Measurements from ENCODE around the gene KCNIP3. TPM values are rescaled to one million over a fixed set of nuclear protein-coding genes. Genes with fewer than 3 reads are reported as not detected.
"Not testable (repeated sequence)": the region's sequence is repeated elsewhere in the genome, so short reads cannot be mapped to it uniquely, and the experiment has no call there.

KCNIP3 gene
- total RNA-seq, 1 donor = not detected

DNA sequence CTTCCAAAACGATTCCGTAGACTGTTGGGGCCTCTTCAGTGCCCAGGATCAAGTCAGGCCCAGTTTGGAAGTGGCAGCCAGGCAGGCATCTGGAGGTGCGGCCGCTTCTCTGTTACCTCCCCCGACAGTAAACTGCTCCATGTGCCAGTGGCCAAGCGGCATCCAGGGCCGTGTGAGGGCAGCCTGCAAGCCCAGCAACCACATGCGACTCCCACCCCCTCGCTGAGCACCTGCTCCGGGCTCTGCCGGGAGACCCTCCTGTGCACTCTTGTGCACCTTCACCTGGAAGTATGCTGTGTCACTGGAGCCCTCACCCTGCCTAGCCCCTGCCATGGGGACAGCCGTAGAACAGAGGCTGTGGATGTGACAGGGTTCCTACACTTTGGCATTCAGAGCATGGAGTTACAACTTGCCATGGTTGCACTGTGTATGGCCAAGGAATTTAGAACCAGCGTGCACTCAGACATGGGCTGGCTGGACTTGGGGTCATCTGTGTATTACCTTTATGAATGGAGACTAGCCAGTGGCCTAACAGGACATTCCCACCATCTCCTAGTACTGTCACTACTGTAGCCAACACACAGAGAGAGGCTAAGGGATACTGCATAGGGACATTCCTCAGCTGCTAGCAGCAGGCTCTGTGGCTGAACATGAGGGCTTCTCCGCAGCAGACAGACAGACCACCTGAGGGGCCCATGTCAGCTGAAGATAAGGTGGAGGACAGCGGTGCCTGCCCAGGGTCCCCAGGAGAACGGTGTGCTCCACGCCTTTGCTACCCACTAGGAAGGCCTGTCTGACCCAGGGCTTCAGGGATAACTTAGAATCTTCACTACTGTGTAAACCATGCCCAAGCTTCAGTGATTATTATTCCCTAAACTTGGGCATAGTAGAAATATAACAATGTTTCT, 80.3 kb downstream of the KCNIP3 start:
- Histone ChIP-seq H3K27me3 (ENCODE audit: insufficient read depth, low read length) (no peaks in the 10 kb centered on the region), H3K4me1 (ENCODE audit: insufficient read depth, low read length) (no peaks in the 10 kb centered on the region), H3K4me3 (ENCODE audit: low read length) (no peak overlapping the region), H3K9me3 (ENCODE audit: low read depth, low read length) (no peaks in the 10 kb centered on the region)

DNA sequence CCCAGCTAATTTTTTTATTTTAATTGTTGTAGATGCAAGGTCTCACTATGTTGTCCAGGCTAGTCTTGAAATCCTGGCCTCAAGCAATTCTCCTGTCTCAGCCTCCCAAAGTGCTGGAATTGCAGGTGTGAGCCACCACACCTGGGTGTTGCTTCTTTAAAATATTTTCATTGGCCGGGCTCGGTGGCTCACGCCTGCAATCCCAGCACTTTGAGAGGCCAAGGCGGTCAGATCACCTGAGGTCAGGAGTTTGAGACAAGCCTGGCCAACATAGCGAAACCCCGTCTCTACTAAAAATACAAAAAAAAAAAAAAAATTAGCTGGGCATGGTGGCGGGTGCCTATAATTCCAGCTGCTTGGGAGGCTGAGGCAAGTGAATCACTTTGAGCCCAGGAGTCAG, 81.1 kb downstream of the KCNIP3 start:
- not testable (repeated sequence) for H3K4me1 ChIP-seq (ENCODE audit: insufficient read depth, low read length); H3K4me3 ChIP-seq (ENCODE audit: low read length); H3K9me3 ChIP-seq (ENCODE audit: low read depth, low read length); H3K27me3 ChIP-seq (ENCODE audit: insufficient read depth, low read length)

DNA sequence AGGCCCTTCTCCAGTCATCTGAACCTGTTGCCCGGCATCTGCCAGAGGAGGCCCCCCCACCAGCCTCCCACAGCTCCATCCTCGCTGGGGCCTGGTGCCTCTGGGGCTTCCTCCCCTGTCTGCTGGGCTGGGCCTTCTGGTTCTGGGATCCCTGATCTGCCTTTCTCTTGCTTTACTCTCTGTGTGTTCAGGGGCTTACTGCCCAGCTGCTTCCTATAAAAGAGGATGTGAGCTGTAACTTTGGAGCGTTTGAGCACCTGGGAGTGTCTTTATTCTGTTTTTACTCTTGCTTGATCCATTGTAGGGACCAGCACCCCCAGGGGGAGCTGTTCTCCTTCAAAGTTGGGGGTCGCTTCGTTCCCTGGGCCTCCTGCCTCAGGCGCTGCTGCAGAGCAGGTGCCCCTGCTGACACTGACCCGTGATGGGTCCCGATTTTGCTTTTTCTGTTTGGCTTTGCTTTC, 82.3 kb downstream of the KCNIP3 start:
- H3K27me3 ChIP-seq (ENCODE audit: insufficient read depth, low read length) = no peaks in the 10 kb centered on the region
- H3K9me3 ChIP-seq (ENCODE audit: low read depth, low read length) = no peaks in the 10 kb centered on the region
- no peaks in the 10 kb centered on the region for H3K4me1 ChIP-seq (ENCODE audit: insufficient read depth, low read length)
- H3K4me3 ChIP-seq (ENCODE audit: low read length) = no peak overlapping the region

DNA sequence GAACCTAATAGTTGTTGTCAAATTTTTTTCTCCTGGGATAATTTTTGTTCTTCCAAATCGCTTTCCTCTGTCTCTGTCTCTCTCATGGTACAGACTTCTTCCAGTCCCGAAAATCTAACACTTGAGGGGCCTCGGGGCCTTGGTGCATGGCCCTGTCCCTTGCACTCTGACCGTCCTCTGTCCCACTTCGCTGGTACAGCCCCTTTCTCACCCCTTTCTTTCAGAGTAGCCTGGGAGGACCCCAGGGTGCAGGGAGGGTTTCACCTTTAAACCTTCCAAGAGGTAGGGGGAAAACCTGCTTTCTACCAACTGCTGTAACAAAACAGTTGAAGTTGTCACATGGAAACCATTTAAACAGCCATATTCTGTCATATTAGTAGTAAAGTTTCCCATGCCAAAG, 83.1 kb downstream of the KCNIP3 start:
- H3K27me3 ChIP-seq (ENCODE audit: insufficient read depth, low read length) = no peaks in the 10 kb centered on the region
- H3K9me3 ChIP-seq (ENCODE audit: low read depth, low read length) = no peaks in the 10 kb centered on the region
- H3K4me3 ChIP-seq (ENCODE audit: low read length) = no peak overlapping the region
- no peaks in the 10 kb centered on the region for H3K4me1 ChIP-seq (ENCODE audit: insufficient read depth, low read length)

DNA sequence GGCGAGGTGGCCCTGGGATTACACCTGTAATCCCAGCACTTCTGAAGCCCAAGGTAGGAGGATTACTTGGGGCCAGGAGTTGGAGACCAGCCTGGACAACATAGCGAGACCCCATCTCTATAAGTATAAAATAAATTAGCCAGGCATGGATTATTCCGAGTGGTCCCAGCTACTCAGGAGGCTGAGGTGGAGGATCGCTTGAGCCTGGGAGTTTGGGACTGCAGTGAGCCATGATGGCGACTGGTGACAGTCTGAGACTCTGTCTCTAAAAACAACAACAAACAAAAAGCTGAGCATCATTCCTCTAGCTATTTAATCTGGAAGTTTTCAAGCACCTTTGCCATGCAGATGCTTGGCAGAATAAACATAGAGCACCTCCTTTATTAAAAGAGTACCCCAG, 83.6 kb downstream of the KCNIP3 start:
- no peaks in the 10 kb centered on the region for H3K4me1 ChIP-seq (ENCODE audit: insufficient read depth, low read length)
- no peak overlapping the region for H3K4me3 ChIP-seq (ENCODE audit: low read length)
- H3K27me3 ChIP-seq (ENCODE audit: insufficient read depth, low read length) = no peaks in the 10 kb centered on the region
- H3K9me3 ChIP-seq (ENCODE audit: low read depth, low read length) = no peaks in the 10 kb centered on the region

DNA sequence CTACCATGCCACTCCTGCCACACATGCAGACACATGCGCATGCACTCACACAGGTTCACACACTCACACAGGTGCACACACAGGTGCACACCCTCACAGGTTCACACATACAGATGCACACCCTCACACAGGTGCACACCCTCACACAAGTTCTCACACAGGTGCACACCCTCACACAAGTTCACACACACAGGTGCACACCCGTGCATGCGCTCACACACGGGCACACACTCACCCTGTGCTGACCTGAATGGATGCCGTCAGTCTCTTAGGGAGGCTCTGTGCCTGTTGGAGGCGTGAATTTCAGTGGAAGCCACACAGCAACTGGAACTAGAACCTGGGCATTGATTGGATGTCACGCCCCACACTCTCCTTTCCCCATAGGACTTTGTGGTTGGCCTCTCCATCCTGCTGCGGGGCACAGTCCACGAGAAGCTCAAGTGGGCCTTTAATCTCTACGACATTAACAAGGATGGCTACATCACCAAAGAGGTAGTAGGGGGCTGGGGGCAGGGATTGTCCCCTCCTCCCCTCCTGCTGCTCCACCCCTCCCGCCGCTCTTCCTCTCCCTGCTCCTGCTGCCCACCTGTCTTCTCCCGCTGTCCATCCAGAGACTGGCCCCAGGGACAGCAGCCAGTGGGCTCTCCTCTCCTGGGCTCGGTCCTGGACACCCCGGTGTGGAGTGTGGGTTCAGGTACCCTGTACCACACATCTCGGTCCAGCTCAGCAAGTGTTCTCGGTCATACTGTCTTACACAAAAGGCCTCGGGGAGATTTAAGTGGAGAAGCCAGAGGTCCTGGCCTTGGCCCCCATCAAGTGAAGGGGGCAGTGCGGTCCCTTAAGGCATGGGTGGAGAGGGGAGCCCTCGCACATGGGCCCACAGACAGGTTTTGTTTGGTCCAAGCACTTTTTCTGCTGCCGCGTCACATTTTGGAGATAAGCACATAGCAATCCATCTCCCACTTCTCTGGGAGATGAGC, 84.4 kb downstream of the KCNIP3 start:
- no peaks in the 10 kb centered on the region for H3K4me1 ChIP-seq (ENCODE audit: insufficient read depth, low read length)
- H3K4me3 ChIP-seq (ENCODE audit: low read length) = no peak overlapping the region
- H3K27me3 ChIP-seq (ENCODE audit: insufficient read depth, low read length) = no peaks in the 10 kb centered on the region

DNA sequence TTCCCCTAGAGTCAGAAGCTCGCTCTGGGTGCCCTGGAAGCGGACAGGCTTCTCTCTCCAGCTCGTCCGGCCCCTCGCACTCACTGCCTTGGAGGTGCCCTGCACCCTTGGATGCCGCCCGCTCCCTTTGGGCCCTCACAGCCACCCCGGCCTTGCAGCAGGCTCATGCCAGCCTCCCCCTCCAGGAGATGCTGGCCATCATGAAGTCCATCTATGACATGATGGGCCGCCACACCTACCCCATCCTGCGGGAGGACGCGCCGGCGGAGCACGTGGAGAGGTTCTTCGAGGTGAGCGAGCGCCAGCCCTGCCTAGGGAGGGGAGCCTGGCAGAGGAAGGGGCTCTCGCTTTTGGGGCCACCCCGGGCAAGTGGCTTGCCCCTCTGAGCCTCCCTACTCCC, 85.0 kb downstream of the KCNIP3 start:
- H3K4me1 ChIP-seq (ENCODE audit: insufficient read depth, low read length) = no peaks in the 10 kb centered on the region
- H3K27me3 ChIP-seq (ENCODE audit: insufficient read depth, low read length) = no peaks in the 10 kb centered on the region
- H3K9me3 ChIP-seq (ENCODE audit: low read depth, low read length) = no peaks in the 10 kb centered on the region
- no peak overlapping the region for H3K4me3 ChIP-seq (ENCODE audit: low read length)

More for the DNA sequence above, 84.4 kb downstream of the KCNIP3 start:
- no peaks in the 10 kb centered on the region for H3K9me3 ChIP-seq (ENCODE audit: low read depth, low read length)

DNA sequence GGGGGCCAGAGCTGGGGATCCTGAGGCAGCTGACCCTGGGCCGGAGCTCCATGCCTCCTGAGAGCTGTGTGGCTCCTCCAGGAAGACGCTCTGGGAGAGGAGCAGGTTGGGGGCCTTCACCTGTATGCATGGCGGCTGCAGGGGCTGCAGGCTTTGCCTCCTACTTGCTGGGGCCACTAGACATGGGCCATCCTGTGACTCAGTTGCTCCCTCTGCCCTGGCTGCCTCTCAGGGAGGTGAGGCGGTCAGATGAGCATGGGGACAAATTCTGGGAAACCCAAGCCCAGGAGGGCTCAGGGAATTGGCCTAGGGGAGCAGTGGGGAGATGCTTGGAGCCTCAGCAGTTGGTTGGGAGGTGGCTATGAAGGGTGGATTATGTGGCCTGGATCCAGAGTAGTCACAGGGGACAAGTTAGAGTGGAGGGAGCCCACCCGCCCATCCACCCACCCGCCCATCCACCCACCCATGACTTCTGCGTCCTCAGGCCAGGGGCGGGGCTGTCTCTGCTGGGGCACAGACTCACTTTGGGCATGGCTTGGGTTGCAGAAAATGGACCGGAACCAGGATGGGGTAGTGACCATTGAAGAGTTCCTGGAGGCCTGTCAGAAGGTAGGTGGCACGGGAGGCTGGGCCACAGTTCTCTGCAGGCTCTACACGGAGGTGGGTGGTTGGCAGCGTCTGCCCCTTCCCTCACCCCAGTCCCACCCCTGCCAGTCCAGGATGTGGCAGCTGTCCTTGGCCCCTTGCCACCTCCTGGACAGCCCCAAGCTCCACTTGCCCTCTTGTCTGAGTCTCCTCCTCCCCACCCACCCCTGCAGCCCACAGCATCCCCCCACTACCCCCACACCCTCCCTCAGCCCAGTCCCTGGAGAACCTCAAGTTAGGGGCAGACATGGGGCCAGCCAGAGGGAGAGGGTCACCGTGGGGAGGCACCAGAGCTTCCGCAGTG, 85.8 kb downstream of the KCNIP3 start:
- Histone ChIP-seq H3K4me3 (ENCODE audit: low read length) (no peak overlapping the region), H3K4me1 (ENCODE audit: insufficient read depth, low read length) (no peaks in the 10 kb centered on the region), H3K27me3 (ENCODE audit: insufficient read depth, low read length) (no peaks in the 10 kb centered on the region), H3K9me3 (ENCODE audit: low read depth, low read length) (no peaks in the 10 kb centered on the region)

DNA sequence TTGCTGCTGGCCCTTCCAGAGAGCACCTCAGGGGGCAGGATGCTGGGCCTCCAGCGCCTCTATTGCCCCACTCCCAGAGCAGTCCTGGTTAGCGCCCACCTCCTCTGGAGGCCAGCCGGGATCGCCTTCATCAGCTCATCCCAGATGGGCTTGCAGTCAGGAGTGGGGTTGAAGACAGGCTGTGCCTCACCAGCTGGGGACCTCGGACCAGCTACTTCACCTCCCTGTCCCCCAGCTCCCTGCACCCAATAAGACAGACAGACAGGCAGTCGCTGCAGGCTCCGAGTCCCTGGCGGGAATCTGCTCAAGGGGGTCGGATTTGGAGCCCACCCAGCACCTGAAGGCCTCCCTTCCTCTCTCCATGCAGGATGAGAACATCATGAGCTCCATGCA, 86.5 kb downstream of the KCNIP3 start:
- Histone ChIP-seq H3K4me1 (ENCODE audit: insufficient read depth, low read length) (no peaks in the 10 kb centered on the region), H3K4me3 (ENCODE audit: low read length) (no peak overlapping the region), H3K9me3 (ENCODE audit: low read depth, low read length) (no peaks in the 10 kb centered on the region), H3K27me3 (ENCODE audit: insufficient read depth, low read length) (no peaks in the 10 kb centered on the region)

DNA sequence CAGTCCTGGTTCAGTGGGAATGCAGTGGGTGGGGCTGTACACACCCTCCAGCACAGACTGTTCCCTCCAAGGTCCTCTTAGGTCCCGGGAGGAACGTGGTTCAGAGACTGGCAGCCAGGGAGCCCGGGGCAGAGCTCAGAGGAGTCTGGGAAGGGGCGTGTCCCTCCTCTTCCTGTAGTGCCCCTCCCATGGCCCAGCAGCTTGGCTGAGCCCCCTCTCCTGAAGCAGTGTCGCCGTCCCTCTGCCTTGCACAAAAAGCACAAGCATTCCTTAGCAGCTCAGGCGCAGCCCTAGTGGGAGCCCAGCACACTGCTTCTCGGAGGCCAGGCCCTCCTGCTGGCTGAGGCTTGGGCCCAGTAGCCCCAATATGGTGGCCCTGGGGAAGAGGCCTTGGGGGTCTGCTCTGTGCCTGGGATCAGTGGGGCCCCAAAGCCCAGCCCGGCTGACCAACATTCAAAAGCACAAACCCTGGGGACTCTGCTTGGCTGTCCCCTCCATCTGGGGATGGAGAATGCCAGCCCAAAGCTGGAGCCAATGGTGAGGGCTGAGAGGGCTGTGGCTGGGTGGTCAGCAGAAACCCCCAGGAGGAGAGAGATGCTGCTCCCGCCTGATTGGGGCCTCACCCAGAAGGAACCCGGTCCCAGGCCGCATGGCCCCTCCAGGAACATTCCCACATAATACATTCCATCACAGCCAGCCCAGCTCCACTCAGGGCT, 87.9 kb downstream of the KCNIP3 start:
- Histone ChIP-seq H3K4me3 (ENCODE audit: low read length) (no peak overlapping the region), H3K9me3 (ENCODE audit: low read depth, low read length) (no peaks in the 10 kb centered on the region), H3K27me3 (ENCODE audit: insufficient read depth, low read length) (no peaks in the 10 kb centered on the region), H3K4me1 (ENCODE audit: insufficient read depth, low read length) (no peaks in the 10 kb centered on the region)

DNA sequence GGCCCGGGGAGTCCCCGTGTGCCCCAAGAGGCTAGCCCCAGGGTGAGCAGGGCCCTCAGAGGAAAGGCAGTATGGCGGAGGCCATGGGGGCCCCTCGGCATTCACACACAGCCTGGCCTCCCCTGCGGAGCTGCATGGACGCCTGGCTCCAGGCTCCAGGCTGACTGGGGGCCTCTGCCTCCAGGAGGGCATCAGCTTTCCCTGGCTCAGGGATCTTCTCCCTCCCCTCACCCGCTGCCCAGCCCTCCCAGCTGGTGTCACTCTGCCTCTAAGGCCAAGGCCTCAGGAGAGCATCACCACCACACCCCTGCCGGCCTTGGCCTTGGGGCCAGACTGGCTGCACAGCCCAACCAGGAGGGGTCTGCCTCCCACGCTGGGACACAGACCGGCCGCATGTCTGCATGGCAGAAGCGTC, 88.4 kb downstream of the KCNIP3 start:
- Histone ChIP-seq H3K4me3 (ENCODE audit: low read length) (no peak overlapping the region), H3K9me3 (ENCODE audit: low read depth, low read length) (no peaks in the 10 kb centered on the region), H3K4me1 (ENCODE audit: insufficient read depth, low read length) (no peaks in the 10 kb centered on the region), H3K27me3 (ENCODE audit: insufficient read depth, low read length) (no peaks in the 10 kb centered on the region)

DNA sequence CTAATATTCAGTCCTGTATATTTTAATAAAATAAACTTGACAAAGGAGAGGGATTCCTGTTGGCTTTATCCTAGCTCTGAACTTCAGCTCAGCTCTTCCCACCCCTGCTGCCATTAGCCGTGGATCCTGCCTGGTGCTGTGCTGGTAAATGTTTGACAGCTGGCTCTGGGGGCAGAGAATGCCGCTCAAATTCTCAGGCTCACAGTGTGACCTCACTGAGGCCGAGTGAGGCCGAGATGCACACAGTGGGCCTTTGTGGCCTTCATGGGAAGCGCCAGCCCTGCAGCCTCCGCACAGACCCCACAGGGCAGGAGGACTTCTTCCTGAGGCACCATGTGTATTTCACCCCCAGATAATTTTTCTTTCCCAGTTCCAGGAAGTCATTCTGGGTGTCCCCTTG, 88.9 kb downstream of the KCNIP3 start:
- no peak overlapping the region for H3K4me3 ChIP-seq (ENCODE audit: low read length)
- no peaks in the 10 kb centered on the region for H3K4me1 ChIP-seq (ENCODE audit: insufficient read depth, low read length)
- H3K27me3 ChIP-seq (ENCODE audit: insufficient read depth, low read length) = no peaks in the 10 kb centered on the region
- no peaks in the 10 kb centered on the region for H3K9me3 ChIP-seq (ENCODE audit: low read depth, low read length)

DNA sequence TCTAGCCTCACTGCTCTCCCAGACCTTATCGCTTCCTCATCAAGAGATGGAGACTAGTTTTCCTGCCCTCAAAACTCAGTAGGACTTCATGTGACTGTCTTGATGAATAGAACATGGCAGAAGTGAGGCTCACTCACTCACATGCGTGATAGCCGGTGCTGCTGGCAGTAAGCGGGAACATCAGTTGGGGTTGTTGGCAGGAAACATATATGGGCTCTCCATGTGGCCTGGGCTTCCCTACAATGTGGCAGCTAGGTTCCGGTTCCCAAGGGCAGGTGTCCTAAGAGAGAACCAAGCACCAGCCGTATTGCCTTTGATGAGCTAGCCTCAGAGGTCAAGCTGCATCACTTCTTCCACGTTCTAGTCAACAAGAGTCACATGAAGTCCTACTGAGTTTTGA, 90.2 kb downstream of the KCNIP3 start:
- H3K9me3 ChIP-seq (ENCODE audit: low read depth, low read length) = no peaks in the 10 kb centered on the region
- H3K4me3 ChIP-seq (ENCODE audit: low read length) = no peak overlapping the region
- H3K4me1 ChIP-seq (ENCODE audit: insufficient read depth, low read length) = no peaks in the 10 kb centered on the region
- no peaks in the 10 kb centered on the region for H3K27me3 ChIP-seq (ENCODE audit: insufficient read depth, low read length)

Data from mononuclear cell (primary cell).